GM18909 (cell line): ENCODE data around the gene GRIN2D.

Experiments used
- ATAC-seq: cut with Tn5 transposase; IDR thresholded peaks from one replicate; pipeline ENCODE4 v1.9.1; 2021; ENCODE audit warnings: mild to moderate bottlenecking; ENCODE audit not compliant: unreplicated experiment, poor library complexity

Gene GRIN2D

GRCh38 chr19:48396016-48396823, 2.8 kb downstream of the GRIN2D start:
- no peak for ATAC-seq

- no peak for ATAC-seq
These were observed 3.3 kb downstream of the GRIN2D start for GRCh38 chr19:48396824-48397176.

GRCh38 chr19:48397263-48398101, 4.0 kb downstream of the GRIN2D start:
- ATAC-seq, result no peak

GRCh38 chr19:48398102-48398374, 4.6 kb downstream of the GRIN2D start:
- ATAC-seq, result no peak

GRCh38 chr19:48398375-48399235, 5.1 kb downstream of the GRIN2D start:
- ATAC-seq, result peak; percentile 60

GRCh38 chr19:48400018-48400742, 6.7 kb downstream of the GRIN2D start:
- ATAC-seq, result no peak

GRCh38 chr19:48401287-48401686, 7.8 kb downstream of the GRIN2D start:
- ATAC-seq, result no peak

- no peak for ATAC-seq
These were observed 10.1 kb downstream of the GRIN2D start for GRCh38 chr19:48403606-48404005.

- no peak for ATAC-seq
These were observed 11.7 kb downstream of the GRIN2D start for GRCh38 chr19:48405010-48405659.

GRCh38 chr19:48405850-48406249, 12.4 kb downstream of the GRIN2D start:
- ATAC-seq, result no peak

- no peak for ATAC-seq
These were observed 20.6 kb downstream of the GRIN2D start for GRCh38 chr19:48413879-48414587.

- no peak for ATAC-seq
These were observed 21.9 kb downstream of the GRIN2D start for GRCh38 chr19:48415395-48415794.

- ATAC-seq, result no peak
These were observed 22.3 kb downstream of the GRIN2D start for GRCh38 chr19:48415806-48416221.

- ATAC-seq, result no peak
These were observed 24.0 kb downstream of the GRIN2D start for GRCh38 chr19:48417421-48417820.

GRCh38 chr19:48418317-48419064, 25.0 kb downstream of the GRIN2D start:
- no peak for ATAC-seq

- ATAC-seq, result peak; percentile 76
These were observed 25.9 kb downstream of the GRIN2D start for GRCh38 chr19:48419158-48419920.

GRCh38 chr19:48421548-48421947, 28.1 kb downstream of the GRIN2D start:
- no peak for ATAC-seq
